LHCN-M2 (cell line): ENCODE results near the gene CALR. TPM values are rescaled to one million over a fixed set of nuclear protein-coding genes. Genes with fewer than 3 reads are reported as not detected.
"Not testable (repeated sequence)": the region's sequence is repeated elsewhere in the genome, so short reads cannot be mapped to it uniquely, and the experiment has no call there.

Experiments used
- DNase-seq: peaks from one replicate; pipeline ENCODE4 v3.0.0-alpha.2; 2012; ENCODE audit warnings: low read depth
- total RNA-seq: library from RNA; depleted of rRNA; stranded (reverse); fragments of >200 nt; gene quantifications from 2 replicates; pipeline ENCODE4 v1.2.3, GENCODE V29; 2014

CALR gene
- total RNA-seq, 1 experiment from 2014 or later, result 1,263 TPM

GRCh38 chr19:12933287-12934072 lies 4.9 kb upstream of the CALR start, which contains the start of gene FARSA:
Gene FARSA (minus strand): TSS chr19:12933711. CDS start chr19:12933696, 15 bp downstream.
- DNase-seq, result peak; percentile 86

DNA sequence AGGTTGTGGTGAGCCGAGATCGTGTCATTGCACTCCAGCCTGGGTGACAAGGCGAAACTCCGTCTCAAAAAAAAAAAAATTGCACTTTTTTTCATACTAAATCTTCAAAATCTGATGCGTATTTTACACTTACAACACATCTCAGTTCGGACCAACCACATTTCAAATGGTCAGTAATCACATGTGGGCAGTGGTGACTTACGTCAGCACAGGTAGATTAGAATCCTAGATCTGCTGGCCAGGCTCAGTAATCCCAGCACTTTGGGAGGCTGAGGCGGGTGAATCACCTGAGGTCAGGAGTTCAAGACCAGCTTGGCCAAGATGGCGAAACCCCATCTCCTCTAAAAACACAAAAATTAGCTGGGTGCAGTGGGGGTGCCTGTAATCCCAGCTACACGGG lies 3.3 kb upstream of the CALR start:
- no peak for DNase-seq

GRCh38 chr19:12936582-12936981 lies 1.8 kb upstream of the CALR start:
- DNase-seq, result no peak

- no peak for DNase-seq
Observed at GRCh38 chr19:12937093-12937926, 1.1 kb upstream of the CALR start.

- peak; percentile 51 for DNase-seq
Observed at GRCh38 chr19:12938779-12939601, 581 bp downstream of the CALR start.

- DNase-seq, result no peak
Observed at GRCh38 chr19:12939975-12940423, 1.6 kb downstream of the CALR start.

DNA sequence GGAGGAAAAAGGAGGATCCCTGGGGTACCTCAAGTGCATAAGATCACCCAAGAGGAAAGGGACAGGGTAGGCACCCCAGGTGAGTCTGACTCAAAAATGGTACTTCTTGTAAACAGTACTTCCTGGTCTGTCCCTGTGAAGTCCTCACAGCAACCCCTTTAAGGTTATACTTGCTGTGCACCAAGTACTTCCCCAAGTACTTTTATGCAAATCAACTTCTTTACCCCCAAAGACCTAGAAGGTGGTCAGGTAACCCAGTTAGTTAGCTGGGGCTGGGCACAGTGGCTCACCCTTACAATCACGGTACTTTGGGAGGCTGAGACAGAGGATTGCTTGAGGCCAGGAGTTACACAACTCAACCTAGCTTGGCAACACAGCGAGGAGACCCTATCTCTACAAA lies 2.5 kb downstream of the CALR start:
- no peak for DNase-seq

DNA sequence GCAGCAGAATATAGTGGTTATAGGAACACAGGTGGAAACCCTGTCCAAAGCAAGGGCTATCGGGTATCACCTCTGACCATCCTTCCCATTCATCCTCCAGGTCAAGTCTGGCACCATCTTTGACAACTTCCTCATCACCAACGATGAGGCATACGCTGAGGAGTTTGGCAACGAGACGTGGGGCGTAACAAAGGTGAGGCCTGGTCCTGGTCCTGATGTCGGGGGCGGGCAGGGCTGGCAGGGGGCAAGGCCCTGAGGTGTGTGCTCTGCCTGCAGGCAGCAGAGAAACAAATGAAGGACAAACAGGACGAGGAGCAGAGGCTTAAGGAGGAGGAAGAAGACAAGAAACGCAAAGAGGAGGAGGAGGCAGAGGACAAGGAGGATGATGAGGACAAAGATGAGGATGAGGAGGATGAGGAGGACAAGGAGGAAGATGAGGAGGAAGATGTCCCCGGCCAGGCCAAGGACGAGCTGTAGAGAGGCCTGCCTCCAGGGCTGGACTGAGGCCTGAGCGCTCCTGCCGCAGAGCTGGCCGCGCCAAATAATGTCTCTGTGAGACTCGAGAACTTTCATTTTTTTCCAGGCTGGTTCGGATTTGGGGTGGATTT lies 5.1 kb downstream of the CALR start:
- DNase-seq, result no peak

DNA sequence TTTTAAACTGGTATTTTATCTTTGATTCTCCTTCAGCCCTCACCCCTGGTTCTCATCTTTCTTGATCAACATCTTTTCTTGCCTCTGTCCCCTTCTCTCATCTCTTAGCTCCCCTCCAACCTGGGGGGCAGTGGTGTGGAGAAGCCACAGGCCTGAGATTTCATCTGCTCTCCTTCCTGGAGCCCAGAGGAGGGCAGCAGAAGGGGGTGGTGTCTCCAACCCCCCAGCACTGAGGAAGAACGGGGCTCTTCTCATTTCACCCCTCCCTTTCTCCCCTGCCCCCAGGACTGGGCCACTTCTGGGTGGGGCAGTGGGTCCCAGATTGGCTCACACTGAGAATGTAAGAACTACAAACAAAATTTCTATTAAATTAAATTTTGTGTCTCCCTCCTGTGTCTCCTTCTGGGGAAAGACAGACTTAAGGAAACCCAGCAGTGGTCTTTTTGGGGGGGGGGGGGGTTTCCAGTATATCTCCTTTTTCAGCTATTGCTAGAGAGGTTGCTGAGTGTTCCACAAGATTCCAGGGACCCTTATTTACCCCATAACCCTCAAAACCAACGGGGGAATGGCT lies 5.8 kb downstream of the CALR start:
- DNase-seq, result no peak

- DNase-seq, result peak; percentile 98
Observed at GRCh38 chr19:12945479-12946091, 7.2 kb downstream of the CALR start, which contains the start of gene RAD23A. Gene RAD23A (plus strand): TSS chr19:12945862. CDS start chr19:12945949, 87 bp downstream.

GRCh38 chr19:12946092-12946721 lies 7.8 kb downstream of the CALR start:
- peak; percentile 81 for DNase-seq

GRCh38 chr19:12946731-12947496 lies 8.5 kb downstream of the CALR start:
- no peak for DNase-seq

GRCh38 chr19:12947702-12948611 lies 9.5 kb downstream of the CALR start:
- no peak for DNase-seq

DNA sequence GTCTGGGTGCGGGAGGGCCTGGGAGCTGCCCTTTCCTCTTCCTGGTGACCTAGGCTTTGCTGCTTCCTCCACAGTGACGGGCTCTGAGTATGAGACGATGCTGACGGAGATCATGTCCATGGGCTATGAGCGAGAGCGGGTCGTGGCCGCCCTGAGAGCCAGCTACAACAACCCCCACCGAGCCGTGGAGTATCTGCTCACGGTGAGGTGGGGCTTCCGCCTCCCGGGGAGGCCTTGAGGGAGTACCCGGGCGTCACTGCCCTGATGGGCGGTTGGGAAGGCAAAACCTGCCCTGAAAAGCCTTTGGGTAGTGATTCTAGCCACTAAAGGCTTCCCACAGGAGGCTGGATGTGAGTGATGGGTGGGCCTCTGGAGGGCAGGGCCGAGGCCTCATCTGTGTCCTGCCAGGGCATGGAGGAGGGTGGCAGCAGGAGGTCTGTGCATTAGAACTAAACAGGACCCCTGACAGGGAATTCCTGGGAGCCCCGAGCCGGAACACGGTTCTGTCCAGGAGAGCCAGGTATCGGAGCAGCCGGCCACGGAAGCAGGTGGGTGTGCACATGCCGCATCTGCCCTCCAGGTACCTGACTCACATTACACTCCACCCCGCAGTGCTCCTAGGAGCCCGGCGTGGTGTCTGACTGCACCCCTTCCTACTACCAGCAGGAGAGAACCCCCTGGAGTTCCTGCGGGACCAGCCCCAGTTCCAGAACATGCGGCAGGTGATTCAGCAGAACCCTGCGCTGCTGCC lies 10.4 kb downstream of the CALR start:
- no peak for DNase-seq

DNA sequence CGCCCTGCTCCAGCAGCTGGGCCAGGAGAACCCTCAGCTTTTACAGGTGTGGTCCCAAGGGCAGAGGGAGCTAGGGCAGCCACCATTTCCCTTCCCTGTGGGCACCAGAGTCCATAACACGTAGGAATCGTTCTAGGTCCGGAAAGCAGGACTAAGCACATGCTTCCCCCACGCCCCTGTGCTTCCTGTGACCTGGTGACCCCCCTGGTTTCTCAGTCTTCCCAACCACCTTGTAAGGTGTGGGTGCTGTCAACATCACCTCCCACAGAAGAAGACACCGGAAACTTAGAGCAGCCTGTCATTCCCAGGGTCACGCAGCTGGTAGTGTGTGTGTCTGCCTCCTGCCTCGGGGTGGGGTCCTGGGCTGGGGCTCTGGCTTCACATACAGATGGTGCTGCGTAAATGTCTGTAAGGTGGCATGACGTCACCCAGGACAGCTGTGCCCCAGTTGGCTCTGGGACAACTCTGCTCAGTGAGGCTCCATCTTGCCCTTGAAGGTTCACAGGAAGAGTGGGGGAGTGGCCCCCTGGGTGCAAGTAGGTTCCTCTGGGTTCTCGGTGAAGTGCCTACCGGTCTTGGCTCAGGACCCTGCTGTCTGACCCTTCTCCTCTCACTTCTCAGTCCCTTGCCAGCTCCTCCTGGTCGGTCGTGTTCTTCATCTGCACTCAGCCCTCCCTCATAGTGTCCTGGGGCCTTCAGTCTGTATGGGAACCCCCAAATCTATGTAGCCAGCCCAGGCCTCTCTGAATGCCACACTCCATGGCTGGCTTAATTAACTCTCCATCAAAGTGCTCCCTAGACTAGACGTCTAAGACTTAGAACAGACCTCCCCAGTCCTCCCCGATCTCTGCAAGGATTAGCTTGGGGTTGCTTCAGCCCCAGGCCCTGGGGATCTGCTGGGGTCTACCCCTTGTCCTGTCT lies 11.2 kb downstream of the CALR start:
- peak; percentile 39 for DNase-seq

DNA sequence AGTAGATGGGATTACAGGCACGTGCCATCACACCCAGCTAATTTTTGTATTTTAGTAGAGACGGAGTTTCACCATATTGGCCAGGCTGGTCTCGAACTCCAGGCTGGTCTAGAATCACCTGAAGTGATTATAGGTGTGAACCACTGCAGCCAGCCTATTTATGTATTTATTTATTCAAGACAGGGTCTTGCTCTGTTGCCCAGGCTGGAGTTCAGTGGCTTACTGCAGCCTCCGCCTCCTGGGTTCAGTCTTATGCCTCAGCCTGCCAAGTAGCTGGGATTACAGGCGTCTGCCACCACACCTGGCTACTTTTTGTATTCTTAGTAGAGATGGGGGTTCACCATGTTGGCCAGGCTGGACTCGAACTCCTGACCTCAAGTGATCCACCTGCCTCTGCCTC lies 13.6 kb downstream of the CALR start:
- not testable (repeated sequence) for DNase-seq
